ENCODE measurements around the gene SEPTIN2.
"Not testable (repeated sequence)": the region's sequence is repeated elsewhere in the genome, so short reads cannot be mapped to it uniquely, and the experiment has no call there.

The SEPTIN2 gene

DNA sequence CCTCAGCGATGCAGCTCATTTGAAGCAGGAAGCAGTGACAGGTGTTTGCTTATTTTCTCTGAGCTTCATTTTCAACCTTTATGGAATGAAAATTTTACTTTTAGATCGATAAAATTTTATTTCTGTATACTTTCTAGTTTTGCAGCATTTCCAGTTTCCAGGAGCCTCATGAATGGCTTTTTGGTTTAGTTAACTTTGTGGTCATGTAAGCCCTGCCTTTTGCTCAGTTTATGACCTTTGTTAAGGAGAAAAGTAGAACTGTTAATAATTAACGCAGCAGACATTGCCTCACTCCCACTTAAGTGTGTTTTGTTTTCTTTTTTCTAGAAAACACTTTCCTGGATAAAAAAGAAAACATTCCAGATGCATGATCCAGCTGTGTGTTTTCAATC, 35.9 kb downstream of the SEPTIN2 start:
- DNase-seq (ENCODE audit: low read depth): no peak

DNA sequence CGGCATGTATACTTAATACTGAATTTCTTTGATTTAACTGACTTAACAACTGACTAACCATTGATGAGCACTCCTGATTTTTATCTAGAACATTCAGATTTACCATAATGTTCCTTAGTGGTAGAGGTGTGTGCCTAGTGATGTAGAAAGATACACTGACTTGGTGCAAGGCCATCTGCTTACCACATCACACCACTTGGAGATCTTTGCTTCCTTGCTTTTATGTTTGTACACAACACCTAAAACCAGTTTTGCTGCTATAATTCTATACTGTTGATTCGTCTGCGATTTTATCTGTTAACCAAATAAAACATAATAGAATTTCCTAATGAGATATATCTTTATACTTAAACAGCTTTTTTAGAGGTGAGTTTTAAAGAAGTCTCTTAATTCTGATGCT, 36.5 kb downstream of the SEPTIN2 start:
- no peak for DNase-seq (ENCODE audit: low read depth)

DNA sequence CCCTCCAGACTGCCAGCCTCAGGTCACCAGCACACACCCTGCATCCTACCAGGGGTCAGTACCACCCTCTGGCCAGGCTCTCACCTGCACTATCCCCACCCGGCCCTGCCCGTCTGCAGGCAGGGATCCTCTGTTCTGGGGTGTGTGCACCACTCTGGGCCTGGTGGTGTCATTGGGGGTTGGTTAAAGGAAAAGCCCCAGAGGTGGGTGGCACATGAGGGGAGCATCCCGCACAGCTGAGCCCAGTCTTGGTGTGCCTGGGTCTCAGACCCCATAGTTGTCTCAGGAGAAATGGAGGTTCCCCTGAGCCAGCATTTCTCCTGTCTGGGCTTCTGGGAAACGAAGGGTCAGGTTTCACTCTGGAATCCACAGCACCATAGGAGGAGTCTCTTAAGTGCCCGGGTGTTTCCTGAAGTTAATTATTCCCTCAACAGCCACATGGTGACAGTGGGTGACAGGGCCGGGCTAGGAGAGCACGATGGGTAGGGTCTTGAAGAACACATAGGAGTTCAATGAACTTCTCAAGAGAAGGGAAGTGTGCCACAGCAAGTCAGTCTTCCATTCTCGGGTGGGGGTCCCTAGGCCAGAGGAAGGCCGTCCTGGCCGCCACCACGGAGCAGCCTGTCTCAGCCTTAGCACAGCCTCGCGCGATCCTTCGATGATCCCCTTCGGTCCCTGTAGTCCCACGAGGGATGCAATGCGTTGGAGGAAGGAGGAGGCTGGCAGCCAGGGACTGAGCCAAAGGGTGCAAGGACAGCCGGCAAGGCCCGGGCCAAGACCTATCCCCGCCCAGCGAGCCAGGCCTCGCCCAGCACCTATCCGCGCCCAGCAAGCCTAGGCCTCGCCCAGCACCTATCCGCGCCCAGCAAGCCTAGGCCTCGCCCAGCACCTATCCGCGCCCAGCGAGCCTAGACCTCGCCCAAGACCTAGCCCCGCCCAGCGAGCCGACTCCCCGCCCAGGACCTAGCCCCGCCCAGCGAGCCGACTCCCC, 39.2 kb downstream of the SEPTIN2 start:
- DNase-seq (ENCODE audit: low read depth): peak; percentile 30

DNA sequence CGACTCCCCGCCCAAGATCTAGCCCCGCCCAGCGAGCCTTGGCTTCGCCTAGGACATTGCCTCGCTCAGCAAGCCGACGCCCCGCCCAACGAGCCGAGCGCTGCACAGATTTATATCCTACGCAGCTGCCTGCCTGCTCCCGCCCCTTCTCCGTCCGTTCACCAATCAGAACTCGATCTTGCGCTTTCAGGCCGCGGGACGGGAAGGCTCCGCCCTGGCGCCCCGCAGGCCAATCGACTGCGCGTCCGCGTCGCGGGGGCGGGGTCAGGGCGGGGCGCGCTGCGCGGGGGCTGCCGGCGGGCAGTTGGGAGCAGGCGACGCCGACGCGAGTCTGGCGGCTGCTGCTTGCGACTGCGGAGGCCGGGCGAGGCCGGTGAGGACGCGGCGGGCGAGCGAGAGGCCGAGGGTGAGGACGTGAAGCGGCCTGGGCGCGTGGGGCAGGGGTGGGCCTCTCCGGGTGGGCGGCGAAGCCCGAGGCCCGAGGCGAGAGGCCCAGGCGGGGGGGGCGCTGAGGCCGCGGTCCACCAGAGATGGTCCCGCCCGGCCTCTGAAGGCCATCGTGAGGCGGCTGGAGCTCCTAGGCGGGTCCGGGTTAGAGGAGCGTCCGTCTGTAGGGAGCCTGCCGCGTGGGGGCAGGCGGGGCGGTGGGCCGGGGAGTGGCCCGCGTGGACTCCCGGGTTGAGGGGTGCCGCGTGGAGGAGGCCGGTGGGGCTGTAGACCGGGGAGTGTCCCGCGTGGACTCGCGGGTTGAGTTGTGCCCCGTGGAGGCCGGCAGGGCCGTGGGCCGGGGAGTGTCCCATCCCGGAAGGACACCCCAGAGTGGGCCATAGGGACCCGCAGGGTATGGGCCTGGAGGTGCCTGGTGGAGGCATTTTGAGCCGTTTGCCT, 40.5 kb downstream of the SEPTIN2 start, which contains the start of gene FARP2:
Gene FARP2, plus strand, starts transcription at position 303 of the 888 bp plus-strand sequence. CDS start 16,823 bp downstream, outside the sequence.
- DNase-seq (ENCODE audit: low read depth): peak; percentile 92

DNA sequence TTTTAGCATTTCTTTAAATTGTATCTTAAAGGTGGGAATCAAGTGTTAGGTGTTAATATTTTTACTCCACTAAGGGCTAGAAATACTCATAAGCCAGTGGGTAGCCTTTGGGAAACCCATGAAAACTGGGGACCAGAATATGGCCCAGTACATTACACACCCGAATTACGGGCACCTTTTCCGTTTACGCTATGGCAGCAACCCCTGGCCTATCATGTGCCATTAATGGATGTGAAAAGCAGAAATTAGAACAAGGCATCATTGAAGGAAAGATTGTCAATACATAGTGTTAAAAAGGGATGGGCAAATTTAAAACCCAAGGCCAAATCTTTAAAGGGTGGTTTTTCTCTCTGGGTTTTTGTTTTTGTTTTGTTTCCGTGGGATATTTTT, 41.1 kb downstream of the SEPTIN2 start:
- DNase-seq (ENCODE audit: low read depth): no peak

DNA sequence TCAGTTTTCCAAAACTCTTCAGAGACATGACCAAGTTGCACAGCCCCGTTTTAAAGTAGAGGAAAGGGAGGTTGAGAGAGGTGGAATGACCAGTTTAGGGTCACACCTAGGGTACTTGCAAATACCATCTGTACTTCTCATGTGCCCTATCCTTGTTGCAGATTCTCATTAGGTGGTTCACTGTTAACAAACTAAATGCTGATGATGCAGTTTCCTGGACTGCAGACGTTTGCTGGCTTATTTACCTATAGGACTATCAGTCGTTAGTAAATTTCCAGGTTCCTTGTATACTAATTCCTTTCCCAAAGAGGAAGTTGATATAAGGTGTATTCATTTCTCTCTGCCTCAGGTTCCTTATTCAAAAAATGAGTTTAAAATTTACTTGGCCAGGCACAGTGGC, 41.8 kb downstream of the SEPTIN2 start:
- no peak for DNase-seq (ENCODE audit: low read depth)

DNA sequence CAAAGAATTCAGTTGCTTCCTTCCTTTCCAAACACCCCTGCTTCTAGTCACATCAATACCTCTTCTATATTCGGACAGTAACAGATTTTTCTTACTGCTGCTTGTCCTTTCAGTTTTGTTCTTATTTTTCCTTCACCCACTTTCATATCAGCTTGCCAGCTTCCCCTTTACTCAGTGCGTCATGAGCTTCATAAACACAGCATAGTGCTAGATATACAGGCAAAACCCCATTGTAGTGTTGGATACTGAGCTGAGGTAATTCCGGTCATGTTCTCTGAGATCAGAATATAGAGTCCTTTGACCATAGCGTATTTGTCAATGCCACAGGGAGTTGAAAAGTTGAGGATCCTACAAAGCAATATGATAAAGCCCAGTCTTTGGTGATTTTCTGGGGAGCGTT, 42.7 kb downstream of the SEPTIN2 start:
- DNase-seq (ENCODE audit: low read depth): no peak

DNA sequence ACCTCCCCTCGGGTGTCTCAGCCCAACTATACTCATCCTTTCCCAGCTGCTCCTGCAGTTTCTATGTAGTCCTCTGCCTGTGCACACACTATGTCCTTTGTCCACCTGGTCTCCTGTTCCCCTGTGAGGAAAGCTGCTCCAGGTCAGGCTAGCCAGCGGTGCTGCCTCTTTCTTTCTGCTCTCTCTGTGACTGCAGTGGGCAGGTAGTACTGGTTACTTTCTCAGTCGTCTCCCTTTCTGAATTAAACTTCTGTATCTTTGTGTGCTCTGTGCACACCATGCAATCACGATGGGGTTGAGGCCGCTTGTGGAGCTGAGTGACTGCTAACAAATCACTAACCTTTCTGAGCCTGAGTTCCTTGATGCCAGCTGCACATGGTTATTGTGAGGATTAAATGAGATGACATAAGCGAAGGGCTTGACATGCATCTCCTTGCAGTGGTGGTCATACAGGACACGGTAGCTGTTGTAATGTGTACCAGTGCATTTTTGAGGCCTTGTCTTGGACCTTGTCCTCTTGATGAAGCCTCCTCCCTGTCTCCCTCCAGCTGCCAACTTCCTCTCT, 43.8 kb downstream of the SEPTIN2 start:
- DNase-seq (ENCODE audit: low read depth): no peak

DNA sequence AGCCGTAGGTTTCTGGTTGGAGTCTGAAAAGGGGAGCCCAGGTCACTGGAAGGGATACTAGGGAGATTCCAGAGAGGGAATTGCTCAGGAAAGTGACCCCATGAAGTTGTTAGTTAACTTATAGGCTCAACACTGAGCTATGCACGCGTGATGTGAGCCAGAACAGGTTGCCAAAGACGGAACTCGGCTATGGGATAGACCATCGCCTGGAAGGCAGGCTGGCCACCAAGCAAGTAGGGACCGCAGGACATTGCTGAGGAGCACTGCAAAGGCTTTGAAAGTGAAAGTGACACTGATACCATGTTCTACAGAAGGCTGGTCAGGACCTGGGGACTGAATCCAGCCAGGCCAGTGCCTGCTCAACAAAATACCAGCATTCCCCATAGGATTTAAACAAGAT, 47.7 kb downstream of the SEPTIN2 start:
- no peak for DNase-seq (ENCODE audit: low read depth)

DNA sequence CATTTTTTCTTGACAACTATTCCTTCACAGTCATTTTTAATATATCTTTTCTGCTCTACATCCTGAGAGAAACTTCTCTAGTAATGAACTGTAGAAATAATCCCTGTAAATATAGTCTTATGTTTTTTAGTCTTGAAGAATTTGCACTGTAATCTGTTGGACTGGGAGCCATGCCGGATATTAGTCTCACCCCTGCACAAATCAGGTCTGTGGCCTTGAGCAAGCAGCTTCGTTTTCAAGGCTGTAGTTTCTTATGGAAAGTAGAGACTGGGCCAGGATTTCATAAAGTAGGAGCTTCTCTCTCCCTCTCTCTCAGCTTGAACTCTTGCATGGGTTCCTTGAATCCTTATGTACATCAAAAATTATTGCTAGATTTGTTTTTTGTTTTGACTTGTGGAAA, 49.1 kb downstream of the SEPTIN2 start:
- no peak for DNase-seq (ENCODE audit: low read depth)

DNA sequence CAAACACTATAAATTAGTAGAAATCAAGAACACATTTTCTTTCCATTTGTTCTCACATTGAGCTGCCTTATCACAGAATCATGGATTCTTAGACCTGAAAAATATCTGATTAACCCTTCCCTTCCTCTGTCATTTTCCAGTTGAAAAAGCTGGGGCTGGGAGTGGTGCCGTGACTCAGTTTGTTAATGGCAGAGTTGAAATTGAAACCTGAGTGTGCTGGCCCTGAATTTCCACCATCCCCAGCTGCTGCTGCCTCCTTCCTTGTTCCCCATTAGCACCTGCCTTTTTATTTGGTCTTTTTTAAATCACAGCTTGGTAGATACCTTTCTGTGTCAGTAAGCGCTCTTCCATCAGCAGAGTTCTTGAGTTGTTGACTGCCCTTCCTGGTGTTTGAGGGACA, 51.0 kb downstream of the SEPTIN2 start:
- no peak for DNase-seq (ENCODE audit: low read depth)

DNA sequence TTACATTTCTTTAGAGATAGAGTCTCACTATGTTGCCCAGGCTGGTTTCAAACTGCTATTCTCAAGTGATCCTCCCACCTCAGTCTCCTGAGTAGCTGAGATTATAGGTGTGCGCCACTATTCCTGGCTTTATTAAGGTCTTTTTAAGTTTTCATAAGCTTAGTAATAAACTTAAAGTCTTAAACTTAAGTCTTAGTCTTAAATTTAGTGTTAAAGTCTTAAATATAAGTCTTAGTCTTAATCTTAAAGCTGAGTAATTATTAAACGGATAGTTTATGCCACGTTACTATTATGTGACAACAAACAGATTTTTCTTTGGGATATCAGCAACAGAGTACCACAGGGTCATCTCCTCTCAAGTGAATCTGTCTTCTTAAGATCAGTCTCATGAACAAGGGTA, 52.9 kb downstream of the SEPTIN2 start:
- no peak for DNase-seq (ENCODE audit: low read depth)

DNA sequence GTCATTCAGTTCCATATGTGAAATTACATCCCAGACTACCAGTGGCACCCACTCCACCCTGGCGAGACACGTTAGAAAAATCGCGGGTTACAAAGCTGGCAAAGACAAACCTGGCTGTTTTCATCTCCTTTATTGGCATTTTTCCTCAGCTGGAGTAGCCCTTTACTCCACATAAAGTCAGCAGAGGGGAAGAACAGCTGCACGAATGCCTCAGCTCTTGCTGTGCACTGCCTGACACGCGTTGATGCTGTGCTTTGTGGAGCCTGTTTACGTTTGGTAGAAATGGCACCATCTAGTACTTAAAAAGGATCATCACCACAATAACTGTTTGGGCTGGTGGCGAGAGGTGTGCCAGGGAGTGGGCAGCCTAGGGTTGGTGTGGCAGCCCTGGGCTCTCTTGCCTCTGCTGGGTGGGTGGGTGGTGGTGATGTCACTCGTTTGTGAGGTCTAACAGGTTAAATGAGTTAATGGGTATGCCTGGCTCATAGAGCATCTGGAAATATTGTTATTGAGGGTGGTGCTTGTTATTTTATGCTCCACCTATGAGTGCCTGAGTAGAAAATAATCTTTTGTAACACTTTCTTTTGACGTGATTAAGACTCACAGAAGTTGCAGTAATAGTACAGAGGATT, 56.8 kb downstream of the SEPTIN2 start:
- DNase-seq (ENCODE audit: low read depth): no peak

DNA sequence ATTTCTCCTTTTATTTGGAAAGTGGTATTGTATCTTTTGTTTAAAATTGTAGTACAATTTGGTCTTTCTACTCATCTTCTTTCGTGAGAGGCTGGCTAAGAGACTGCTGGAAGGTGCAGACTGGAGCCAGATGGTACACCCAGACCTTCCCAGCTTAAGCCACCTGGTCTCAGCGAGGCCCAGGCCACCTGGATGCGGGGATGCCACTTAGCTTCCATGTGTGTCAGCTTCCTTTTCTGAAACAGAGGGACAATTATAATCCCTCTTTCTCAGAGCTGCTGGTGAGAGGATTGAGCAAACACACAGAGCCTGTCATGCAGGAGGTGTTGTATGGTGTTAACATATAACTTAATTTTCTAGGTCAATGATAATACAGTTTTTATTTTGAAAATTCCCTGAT, 57.7 kb downstream of the SEPTIN2 start:
- DNase-seq (ENCODE audit: low read depth): no peak

DNA sequence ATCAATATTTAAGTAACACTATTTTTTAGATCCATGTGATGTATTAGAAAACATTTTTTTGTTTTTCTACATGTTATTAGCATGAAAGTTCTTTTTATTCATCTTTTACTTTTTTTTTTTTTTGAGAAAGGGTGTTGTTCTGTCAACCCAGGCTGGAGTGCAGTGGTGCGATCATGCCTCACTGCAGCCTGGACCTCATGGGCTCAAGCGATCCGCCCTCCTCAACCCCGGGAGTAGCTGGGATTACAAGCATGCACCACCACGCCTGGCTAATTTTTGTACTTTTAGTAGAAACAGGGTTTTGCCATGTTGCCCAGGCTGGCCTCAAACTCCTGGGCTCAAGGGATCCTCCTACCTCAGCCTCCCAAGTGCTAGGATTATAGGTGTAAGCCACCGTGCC, 58.2 kb downstream of the SEPTIN2 start:
- DNase-seq (ENCODE audit: low read depth): not testable (repeated sequence)

DNA sequence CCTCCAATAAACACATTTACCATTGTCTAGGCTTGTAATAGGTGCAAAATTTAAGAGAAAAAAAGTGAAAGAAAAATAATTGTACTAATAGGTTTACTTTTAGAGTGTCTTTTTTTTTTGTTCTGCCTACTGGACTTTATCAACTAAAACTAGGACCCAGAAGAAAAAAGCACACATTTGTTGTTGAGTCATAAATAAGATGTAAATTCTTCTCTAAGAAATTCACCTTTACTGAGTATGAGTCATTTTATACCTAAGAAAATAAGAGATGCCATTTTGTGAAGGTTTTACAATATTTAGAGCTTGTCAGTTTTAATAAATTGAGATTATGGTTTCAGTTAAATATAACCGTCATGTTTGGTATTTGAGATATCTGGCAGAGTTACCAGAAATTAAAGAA, 59.6 kb downstream of the SEPTIN2 start:
- DNase-seq (ENCODE audit: low read depth): no peak

DNA sequence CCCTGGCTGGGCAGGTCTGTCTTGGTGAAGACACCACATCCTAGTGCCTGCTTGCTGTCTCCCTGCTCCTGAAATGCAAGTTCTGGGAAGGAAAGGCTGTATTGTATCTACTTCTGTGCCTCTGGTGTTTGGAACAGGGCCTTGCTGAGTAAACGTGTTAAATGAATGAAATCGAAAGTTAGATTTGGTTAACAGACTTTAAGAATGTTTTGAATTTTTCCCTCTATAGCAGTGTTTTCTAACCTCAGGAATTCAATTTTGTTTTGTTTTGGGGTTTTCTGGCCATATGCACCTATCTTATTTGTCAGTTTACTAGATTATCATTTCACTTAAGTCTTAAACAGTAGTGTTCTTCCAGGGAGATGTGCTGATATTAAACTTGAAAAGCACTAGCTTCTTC, 61.1 kb downstream of the SEPTIN2 start:
- no peak for DNase-seq (ENCODE audit: low read depth)

DNA sequence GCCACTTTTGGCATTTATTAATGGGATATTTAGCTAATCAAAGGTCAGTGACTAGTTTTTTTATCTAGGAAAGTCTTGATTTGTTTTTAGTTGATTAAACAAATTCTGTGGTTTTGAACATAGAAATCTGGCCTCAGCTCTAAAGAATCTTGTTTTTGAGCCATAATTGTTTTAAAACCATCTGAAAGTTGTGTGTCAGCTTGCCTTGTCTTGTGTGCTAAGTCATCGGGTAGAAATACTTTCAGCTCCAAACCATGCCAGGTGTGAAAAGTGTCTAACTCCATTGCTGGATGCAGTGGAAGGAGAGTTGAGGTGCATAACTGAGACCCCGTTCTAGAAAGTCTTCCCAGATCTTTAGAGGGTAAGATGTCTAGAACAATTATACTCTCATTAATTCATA, 63.1 kb downstream of the SEPTIN2 start:
- DNase-seq (ENCODE audit: low read depth): no peak

DNA sequence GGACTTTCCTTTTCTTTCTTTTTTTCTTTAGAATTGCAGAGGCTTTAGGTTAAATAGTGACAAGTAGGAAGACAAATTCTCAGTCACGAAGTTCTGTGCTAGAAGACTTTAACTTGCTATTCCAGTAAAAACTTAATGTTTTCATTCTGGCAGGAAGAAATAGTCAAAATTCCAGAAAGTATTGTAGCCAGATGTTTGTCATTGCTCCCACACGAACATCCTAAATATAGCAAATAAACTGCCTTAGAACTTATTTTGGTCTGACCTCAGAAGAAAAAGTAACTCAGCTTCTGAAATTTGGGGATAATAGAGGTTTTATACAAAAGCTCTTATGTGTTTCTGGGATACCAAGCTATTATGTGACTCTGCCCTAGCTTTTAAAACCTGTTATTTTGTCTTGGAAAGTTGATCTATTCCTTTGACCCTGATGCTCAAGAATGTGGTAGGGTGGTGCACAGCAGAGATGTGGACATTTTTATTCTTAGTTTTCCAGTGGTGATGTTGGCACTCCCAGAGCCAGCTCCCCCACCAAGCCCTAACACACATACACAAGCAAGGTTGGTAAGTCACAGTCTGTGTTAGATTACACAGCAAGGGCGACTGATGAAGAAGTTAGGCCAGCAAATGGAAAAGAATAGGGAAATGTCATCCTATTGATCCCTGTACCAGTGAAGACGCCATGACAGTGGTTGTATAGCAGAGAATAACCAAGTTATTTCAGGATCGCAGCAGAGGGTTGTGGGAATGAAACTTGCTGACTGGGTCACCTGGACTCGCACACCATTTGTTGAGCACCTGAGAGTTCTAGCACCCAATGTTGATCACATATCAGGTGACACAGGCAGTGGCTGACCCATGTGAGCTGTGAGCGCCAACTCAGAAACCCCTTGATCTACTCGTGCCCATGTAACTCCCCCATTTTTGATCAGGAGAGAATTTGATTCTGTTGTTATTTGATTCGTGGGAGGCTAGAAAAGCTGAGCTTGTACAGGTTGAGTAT, 64.1 kb downstream of the SEPTIN2 start:
- DNase-seq (ENCODE audit: low read depth): no peak

DNA sequence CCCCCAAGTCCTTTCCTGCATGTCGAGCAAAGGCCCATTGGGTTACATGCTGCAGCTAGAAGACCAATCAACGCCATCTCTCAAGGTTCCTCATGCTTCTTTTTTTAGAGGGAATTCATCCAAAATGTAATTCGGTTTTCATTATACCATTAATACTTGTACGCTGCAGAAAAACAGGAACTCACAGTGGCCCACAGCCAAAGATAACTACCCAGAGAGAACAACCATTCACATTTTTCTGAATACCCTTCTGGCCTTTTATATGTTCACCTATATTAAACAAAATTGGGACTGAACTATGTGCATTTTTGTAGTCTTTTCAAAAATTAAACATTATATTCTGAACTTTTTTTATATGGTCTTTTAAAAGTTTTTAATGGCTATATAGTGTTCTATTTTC, 66.1 kb downstream of the SEPTIN2 start:
- no peak for DNase-seq (ENCODE audit: low read depth)

DNA sequence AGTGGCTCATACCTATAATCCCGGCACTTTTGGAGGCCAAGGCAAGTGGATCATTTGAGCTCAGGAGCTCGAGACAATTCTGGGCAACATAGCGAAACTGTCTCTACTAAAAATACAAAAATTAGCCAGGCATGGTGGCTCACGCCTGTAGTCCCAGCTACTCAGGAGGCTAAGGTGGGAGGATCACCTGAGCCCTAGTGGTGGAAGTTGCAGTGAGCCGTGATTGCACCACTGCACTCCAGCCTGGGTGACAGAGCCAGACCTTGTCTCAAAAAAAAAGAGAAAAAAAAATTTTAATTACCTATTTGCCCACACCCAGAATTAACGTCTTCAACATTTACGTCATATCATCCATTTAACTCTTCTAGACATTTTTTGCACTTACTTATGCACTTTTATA, 69.7 kb downstream of the SEPTIN2 start:
- DNase-seq (ENCODE audit: low read depth): not testable (repeated sequence)
